B cell (primary cell): ENCODE measurements around the gene MAFG.

Source experiments
- CTCF ChIP-seq: fragments of 200-600 bp; IDR thresholded peaks from one replicate; pipeline ENCODE4 v1.8.0; 2022; ENCODE audit warnings: antibody characterized with exemption, mild to moderate bottlenecking
- EZH2 ChIP-seq: IDR thresholded peaks from 2 replicates; pipeline ENCODE4 v1.6.1; 2012; ENCODE audit warnings: borderline replicate concordance, low read depth, mild to moderate bottlenecking, moderate library complexity, low read length; ENCODE audit not compliant: insufficient read depth, poor library complexity, severe bottlenecking

DNA sequence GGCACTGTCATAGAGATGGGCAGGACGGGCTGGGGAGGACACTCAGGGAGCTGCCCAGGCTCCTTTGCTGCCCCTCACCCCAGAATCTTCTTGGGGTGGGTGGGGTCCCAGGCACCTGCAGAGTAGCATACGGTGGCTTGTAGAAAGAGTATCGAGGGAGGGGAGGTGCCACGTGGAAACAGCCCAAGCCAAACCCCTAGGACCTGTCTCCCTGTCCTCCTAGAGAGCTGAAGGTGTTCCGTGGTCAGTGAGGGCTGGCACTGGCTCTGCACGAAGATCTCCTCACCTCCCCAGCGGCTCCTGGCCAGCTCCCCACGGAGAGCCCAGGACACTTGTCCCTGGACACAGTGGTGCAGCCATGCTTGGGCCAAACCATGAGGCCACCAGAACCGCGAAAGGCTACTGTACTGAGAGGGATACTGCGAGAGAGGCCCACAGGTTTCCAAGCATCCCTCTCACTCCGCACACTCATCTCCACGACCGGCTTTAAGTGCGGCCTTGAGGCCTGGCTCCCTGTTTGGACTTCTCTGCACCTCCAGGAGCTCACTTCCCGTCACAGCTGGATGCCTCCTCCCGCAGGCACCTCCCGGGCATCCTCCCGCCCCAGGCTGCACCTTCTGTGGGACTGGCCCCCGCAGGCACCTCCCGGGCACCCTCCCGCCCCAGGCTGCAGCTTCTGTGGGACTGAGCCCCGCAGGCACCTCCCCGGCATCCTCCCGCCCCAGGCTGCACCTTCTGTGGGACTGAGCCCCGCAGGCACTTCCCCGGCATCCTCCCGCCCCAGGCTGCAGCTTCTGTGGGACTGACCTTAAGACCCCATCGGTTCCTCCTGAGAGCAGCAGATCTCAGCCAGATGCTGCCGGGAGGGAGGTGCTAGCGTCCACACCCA lies 2.0 kb upstream of the MAFG start:
- TF ChIP-seq CTCF (no peak), EZH2 (no peak)
